Bronchial epithelial cell (primary cell): ENCODE measurements around the gene MPPED1. TPM values are rescaled to one million over a fixed set of nuclear protein-coding genes. Genes with fewer than 3 reads are reported as not detected.

ENCODE experiments used
- DNase-seq: peaks from one replicate; pipeline ENCODE4 v3.0.0-alpha.2; 2010; ENCODE audit warnings: low read depth
- FAIRE-seq: peaks from 2 replicates; lab custom pipeline; 2011; peaks lifted over from hg19 to GRCh38; lab: Jason Lieb, UNC
- H3K27me3 ChIP-seq: 2 replicates; pipeline ENCODE4 v1.5.1; 2011; ENCODE audit warnings: low read length; ENCODE audit not compliant: control insufficient read depth, insufficient read depth
- H3K36me3 ChIP-seq: 2 replicates; pipeline ENCODE4 v1.5.1; 2011; ENCODE audit warnings: low read length; ENCODE audit not compliant: control insufficient read depth, insufficient read depth
- H3K4me3 ChIP-seq: 2 replicates; pipeline ENCODE4 v1.5.1; 2011; ENCODE audit warnings: mild to moderate bottlenecking, low read depth, low read length, control low read depth
- total RNA-seq: library from RNA; depleted of rRNA; stranded (reverse); fragments of >200 nt; gene quantifications from 2 replicates; pipeline ENCODE4 v1.2.1, GENCODE V29; 2014
- TF ChIP-seq, protein P1 (sequence below): IDR thresholded peaks from 2 replicates; pipeline ENCODE4 v1.5.1; 2011; ENCODE audit warnings: mild to moderate bottlenecking, moderate library complexity, low read length, control low read depth, inconsistent platforms; ENCODE audit not compliant: insufficient read depth, severe bottlenecking

MPPED1 gene
- total RNA-seq, 1 donor from 2014 or later = not detected

DNA sequence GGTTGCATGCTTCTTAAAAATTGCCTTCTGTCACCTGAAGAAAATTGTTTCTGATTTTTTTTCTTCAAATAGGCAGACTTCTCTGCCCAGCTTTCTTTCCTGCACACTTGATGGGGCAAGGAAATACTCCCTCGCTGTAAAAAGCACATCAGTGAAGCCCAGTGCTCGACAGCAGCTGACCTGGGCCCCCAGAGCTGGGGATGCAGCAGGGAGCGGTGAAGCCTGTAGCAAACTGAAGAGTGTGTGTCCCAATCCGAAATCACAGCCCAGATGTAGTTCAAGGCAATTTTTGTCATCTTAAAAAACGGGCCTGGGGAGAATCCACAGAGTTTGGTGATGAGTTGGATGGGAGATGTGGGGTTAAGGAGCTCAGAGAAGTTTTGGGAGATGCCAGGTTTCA is 27.0 kb upstream of the MPPED1 start:
- FAIRE-seq (no peak), DNase-seq (no peak)
- TF ChIP-seq, protein P1, sequence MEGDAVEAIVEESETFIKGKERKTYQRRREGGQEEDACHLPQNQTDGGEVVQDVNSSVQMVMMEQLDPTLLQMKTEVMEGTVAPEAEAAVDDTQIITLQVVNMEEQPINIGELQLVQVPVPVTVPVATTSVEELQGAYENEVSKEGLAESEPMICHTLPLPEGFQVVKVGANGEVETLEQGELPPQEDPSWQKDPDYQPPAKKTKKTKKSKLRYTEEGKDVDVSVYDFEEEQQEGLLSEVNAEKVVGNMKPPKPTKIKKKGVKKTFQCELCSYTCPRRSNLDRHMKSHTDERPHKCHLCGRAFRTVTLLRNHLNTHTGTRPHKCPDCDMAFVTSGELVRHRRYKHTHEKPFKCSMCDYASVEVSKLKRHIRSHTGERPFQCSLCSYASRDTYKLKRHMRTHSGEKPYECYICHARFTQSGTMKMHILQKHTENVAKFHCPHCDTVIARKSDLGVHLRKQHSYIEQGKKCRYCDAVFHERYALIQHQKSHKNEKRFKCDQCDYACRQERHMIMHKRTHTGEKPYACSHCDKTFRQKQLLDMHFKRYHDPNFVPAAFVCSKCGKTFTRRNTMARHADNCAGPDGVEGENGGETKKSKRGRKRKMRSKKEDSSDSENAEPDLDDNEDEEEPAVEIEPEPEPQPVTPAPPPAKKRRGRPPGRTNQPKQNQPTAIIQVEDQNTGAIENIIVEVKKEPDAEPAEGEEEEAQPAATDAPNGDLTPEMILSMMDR = no peak
- Histone ChIP-seq H3K27me3 (peaks cover 8% of the 10 kb centered on the region), H3K36me3 (no peaks in the 10 kb centered on the region), H3K4me3 (no peak overlapping the region)

DNA sequence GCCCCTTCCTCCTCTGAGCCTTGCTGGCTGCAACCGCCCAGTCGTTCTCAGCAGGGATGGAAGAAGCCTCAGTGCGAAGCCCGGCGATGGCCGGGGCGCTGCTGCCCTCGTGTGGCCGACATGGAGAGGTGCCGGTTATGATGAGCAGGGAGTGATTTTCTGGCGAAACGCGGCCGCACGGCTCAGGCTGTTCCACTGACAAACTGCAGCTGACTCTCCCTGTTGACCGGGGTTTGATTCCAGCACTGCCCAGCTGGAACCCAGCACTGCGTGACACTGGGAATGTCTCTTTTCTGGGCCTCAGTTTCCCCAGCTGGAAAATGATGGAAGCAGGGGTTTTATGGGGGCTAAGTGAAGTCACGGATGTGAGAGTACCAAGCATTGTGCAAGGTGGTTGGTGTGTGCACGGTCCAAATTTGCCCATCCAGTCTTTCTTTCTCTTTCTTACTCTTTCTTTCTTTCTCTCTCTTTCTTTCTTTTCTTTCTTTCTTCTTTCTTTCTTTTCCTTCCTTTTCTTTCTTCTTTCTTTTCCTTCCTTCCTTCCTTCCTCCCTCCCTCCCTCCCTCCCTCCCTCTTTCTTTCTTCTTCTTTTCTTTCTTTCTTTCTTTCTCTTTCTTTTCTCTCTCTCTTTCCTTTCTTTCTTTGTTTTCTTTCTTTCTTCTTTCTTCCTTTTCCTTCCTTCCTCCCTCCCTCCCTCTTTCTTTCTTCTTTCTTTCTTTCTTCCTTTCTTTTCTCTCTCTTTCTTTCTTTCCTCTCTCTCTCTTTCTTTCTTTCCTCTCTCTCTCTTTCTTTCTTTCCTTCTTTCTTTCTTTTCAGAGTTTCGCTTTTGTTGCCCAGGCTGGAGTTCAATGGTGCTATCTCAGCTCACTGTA is 25.8 kb upstream of the MPPED1 start:
- no peaks in the 10 kb centered on the region for H3K36me3 ChIP-seq
- FAIRE-seq (no peak), DNase-seq (peak; percentile 38)
- TF ChIP-seq, protein P1 = peak; percentile 98
- no peak overlapping the region for H3K4me3 ChIP-seq
- peaks cover 8% of the 10 kb centered on the region for H3K27me3 ChIP-seq

DNA sequence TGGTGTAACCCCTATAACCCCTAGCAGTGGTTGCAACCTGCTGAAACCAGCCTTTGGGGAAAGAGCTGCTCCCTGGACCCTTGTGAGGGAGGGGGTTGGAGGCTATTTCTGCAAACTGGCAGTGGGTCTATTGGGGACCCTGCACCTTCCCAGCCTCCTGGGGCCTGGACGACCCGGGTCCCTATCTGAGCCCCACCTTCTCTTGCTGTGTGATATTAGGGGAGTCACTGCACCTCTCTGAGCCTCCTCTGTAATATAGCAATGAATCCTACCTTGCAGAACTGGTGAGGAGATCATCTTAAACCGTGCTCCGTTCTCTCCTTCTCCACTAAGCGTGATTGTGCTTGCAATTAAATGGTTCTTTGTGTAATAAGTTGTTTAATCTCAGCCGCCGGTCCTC is 24.0 kb upstream of the MPPED1 start:
- H3K36me3 ChIP-seq = no peaks in the 10 kb centered on the region
- TF ChIP-seq, protein P1 = no peak
- H3K27me3 ChIP-seq = peaks cover 10% of the 10 kb centered on the region
- no peak overlapping the region for H3K4me3 ChIP-seq
- FAIRE-seq (no peak), DNase-seq (no peak)

DNA sequence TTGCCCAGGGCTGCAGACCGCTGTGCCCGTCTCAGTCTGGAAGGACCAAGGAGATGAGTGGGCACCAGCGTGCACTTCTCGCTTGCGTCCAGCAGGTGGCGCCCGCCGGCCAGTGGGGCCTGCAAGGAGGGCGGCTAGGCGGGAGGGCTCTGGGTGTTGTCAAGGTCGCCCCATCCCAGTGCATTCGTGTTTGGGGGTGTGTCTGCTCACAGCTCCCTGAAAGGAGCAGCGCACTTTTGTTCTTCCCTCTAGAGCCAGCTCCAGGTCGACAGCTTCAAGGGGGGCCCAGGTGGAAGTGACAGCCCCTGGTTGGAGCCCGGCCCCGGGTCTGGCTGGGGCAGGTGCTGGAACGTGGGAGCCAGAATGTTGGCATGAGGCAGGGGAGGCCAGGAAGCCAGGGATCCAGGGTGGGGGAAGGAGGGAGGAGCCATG is 23.4 kb upstream of the MPPED1 start:
- Histone ChIP-seq H3K27me3 (peaks cover 10% of the 10 kb centered on the region), H3K36me3 (no peaks in the 10 kb centered on the region), H3K4me3 (no peak overlapping the region)
- no peak for FAIRE-seq
- DNase-seq = peak; percentile 35
- TF ChIP-seq, protein P1 = peak; percentile 99

DNA sequence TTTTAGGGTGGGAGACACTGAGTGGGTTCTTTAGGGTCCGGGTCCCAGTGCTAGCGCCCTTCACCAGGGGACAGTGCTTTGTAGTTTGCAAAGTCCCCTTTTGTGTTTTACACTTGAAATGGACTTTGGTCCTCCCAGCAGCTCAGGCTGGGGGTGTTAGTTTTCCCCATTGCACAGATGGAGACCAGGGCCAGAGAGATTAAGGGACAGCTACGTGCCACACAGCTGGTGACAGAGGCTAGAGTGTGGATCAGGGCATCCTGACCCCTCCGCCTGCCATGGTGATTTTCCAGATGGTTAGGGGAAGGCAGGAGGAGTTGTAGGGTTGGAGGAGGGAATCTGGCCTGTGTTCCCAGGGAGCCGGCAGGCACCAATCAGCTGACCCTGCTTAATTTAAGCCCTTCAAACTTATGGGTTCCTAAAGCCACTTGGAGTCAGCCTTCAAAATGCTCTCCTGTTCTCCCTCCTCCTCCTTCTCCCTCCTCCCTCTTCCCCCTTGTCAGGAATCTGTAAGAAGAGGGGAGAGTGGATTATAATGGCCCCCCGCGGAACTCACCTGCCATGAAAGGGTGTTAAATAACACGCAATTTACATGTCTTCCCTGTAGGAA is 22.5 kb upstream of the MPPED1 start:
- Histone ChIP-seq H3K36me3 (no peaks in the 10 kb centered on the region), H3K4me3 (no peak overlapping the region), H3K27me3 (peaks cover 14% of the 10 kb centered on the region)
- no peak for DNase-seq
- FAIRE-seq = no peak
- TF ChIP-seq, protein P1 = no peak
